Lung (tissue), 12 donors: ENCODE results near the gene PSMC3IP. TPM values are rescaled to one million over a fixed set of nuclear protein-coding genes. Genes with fewer than 3 reads are reported as not detected.
A peak's percentile ranks its signal among the peaks of the same experiment; 100 is the strongest.

Source experiments
- ATAC-seq: fragments of 200-7000 bp; cut with Tn5 transposase; one replicate; pipeline ENCODE4 v1.9.1; 2020; ENCODE audit warnings: moderate number of reproducible peaks; ENCODE audit not compliant: insufficient read depth, low FRiP score
- DNase-seq, 3 donors: peaks; one replicate each; pipeline ENCODE4 v3.0.0-alpha.2; 2013 to 2017
- H3K27ac ChIP-seq, 2 donors: one replicate each; pipeline ENCODE4 v1.5.1; 2013; ENCODE audit warnings: mild to moderate bottlenecking in 2 of 2, moderate library complexity in 2 of 2, control low read depth in 1 of 2, inconsistent platforms in 1 of 2, low read depth in 1 of 2, low read length in 1 of 2
- H3K27me3 ChIP-seq, 3 donors: one replicate each; pipeline ENCODE4 v1.5.1; 2013; ENCODE audit warnings: low read length in 2 of 3; ENCODE audit not compliant: control insufficient read depth in 3 of 3, insufficient read depth in 3 of 3
- H3K36me3 ChIP-seq, 4 donors: one replicate each; pipeline ENCODE4 v1.5.1; 2013; ENCODE audit warnings: low read length in 4 of 4, mild to moderate bottlenecking in 1 of 4, moderate library complexity in 1 of 4; ENCODE audit not compliant: control insufficient read depth in 4 of 4, insufficient read depth in 4 of 4
- H3K4me1 ChIP-seq, 5 donors: one replicate each; pipeline ENCODE4 v1.5.1; 2013; ENCODE audit warnings: low read length in 5 of 5, mild to moderate bottlenecking in 2 of 5, moderate library complexity in 1 of 5; ENCODE audit not compliant: control insufficient read depth in 5 of 5, insufficient read depth in 5 of 5
- H3K4me3 ChIP-seq: one replicate; pipeline ENCODE4 v1.5.1; 2013; ENCODE audit warnings: mild to moderate bottlenecking, control low read depth, moderate library complexity
- H3K9ac ChIP-seq, 2 donors: one replicate each; pipeline ENCODE4 v1.5.1; 2013; ENCODE audit warnings: low read length in 2 of 2, control low read depth in 1 of 2; ENCODE audit not compliant: insufficient read depth in 1 of 2
- H3K9me3 ChIP-seq, 4 donors: one replicate each; pipeline ENCODE4 v1.5.1; 2013; ENCODE audit warnings: low read length in 3 of 4, mild to moderate bottlenecking in 1 of 4, moderate library complexity in 1 of 4; ENCODE audit not compliant: control insufficient read depth in 4 of 4, insufficient read depth in 3 of 4
- CTCF ChIP-seq: IDR thresholded peaks from 2 replicates; pipeline ENCODE4 v1.5.1; 2012; ENCODE audit warnings: mild to moderate bottlenecking; ENCODE audit errors: control extremely low read depth, extremely low read depth
- WGBS, 2 donors: extraction: QIAGEN DNeasy Blood & Tissue Kit; methylation state at CpG; one replicate each; pipeline ENCODE4 v1.1.7; 2013; 5-methylcytosine and 5-hydroxymethylcytosine counted together
- polyA plus RNA-seq, 2 donors: library from polyadenylated mRNA; stranded (reverse); fragments of 200-250 nt; gene quantifications; one replicate each; pipeline ENCODE4 v1.2.1, GENCODE V29; 2013
- total RNA-seq, 2 donors: library from RNA; depleted of rRNA in 1 of 2; stranded (reverse); fragments of >200 nt in 1 of 2; gene quantifications; one replicate each; pipeline ENCODE4 v1.2.1, GENCODE V29; 2014 to 2021
- donor health status: control.
- donor health status: control.
- donor health status: Bipolar disorder and iron deficiency.
- donor health status: healthy.
- donor health status: DM: yes; HTN: yes; CAD: no.

The PSMC3IP gene
- total and polyA plus RNA-seq, 4 donors, result 3.4 to 7.5 (median 4.0) TPM

GRCh38 chr17:42584880-42585279, 7.4 kb upstream of the PSMC3IP start:
- H3K36me3 ChIP-seq, result peaks cover 40 to 58% (median 49%) of the 10 kb centered on the region in 4 donors
- WGBS, 2 donors, result 59 to 71% methylated on average over 9 of the region's 9 CpGs
- no peak overlapping the region for H3K9ac ChIP-seq
- peak overlapping the region in 1 of 2 donors; percentile 64 for H3K27ac ChIP-seq
- no peaks in the 10 kb centered on the region for H3K9me3 ChIP-seq
- peaks cover 0 to 5% (median 0%) of the 10 kb centered on the region in 5 donors for H3K4me1 ChIP-seq
- no peak for TF ChIP-seq CTCF
- H3K27me3 ChIP-seq, result no peaks in the 10 kb centered on the region
- no peak overlapping the region for H3K4me3 ChIP-seq
- no peak for DNase-seq
- no peak for ATAC-seq

- Histone ChIP-seq H3K9me3 (no peaks in the 10 kb centered on the region), H3K4me3 (no peak overlapping the region), H3K27me3 (no peaks in the 10 kb centered on the region), H3K36me3 (peaks cover 33 to 49% (median 43%) of the 10 kb centered on the region in 4 donors), H3K9ac (no peak overlapping the region), H3K4me1 (peaks cover 0 to 13% (median 9%) of the 10 kb centered on the region in 5 donors), H3K27ac (no peak overlapping the region)
- DNase-seq (no peak), ATAC-seq (no peak)
- TF ChIP-seq CTCF, result no peak
- whole genome bisulfite sequencing, 2 donors, result 92 to 93% methylated on average over 10 of the region's 10 CpGs
These were observed 4.3 kb upstream of the PSMC3IP start for GRCh38 chr17:42581744-42582270.

GRCh38 chr17:42579794-42580551, 2.4 kb upstream of the PSMC3IP start:
- DNase-seq (no peak), ATAC-seq (no peak)
- H3K36me3 ChIP-seq, result peaks cover 22 to 45% (median 34%) of the 10 kb centered on the region in 4 donors
- no peak overlapping the region for H3K9ac ChIP-seq
- 60 to 66% methylated on average over 2 of the region's 2 CpGs for WGBS, 2 donors
- H3K9me3 ChIP-seq, result no peaks in the 10 kb centered on the region
- H3K4me1 ChIP-seq, result peaks cover 0 to 23% (median 11%) of the 10 kb centered on the region in 5 donors
- no peaks in the 10 kb centered on the region for H3K27me3 ChIP-seq
- no peak overlapping the region for H3K27ac ChIP-seq
- no peak overlapping the region for H3K4me3 ChIP-seq
- TF ChIP-seq CTCF, result no peak
